H1 (cell line): ENCODE data around the gene SYTL2. TPM values are rescaled to one million over a fixed set of nuclear protein-coding genes. Genes with fewer than 3 reads are reported as not detected.

Experiments used
- CTCF ChIA-PET: fragments of 300-600 bp; sonication (Branson Sonifier 250); formaldehyde crosslinking; loops from one replicate; lab custom pipeline; 2021; ENCODE audit not compliant: partially characterized antibody; lab: Charles Lee
- POLR2A ChIA-PET: fragments of 300-600 bp; sonication (Branson Sonifier 250); formaldehyde crosslinking; loops from one replicate; lab custom pipeline; 2021; ENCODE audit warnings: inconsistent platforms; ENCODE audit not compliant: partially characterized antibody; lab: Charles Lee
- DNase-seq, 2 experiments: peaks; one replicate each; pipeline versions ENCODE4 v3.0.0 to v3.0.0-alpha.2; 2010 to 2022; ENCODE audit warnings: low spot score in 2 of 2, low read depth in 1 of 2, mixed read lengths in 1 of 2
- FAIRE-seq: peaks from 2 replicates; lab custom pipeline; 2011; peaks lifted over from hg19 to GRCh38; lab: Jason Lieb, UNC
- H2AFZ ChIP-seq: 2 replicates; pipeline ENCODE4 v1.8.1; 2012; ENCODE audit warnings: low read length, inconsistent platforms
- H2AK5ac ChIP-seq: 2 replicates; pipeline ENCODE4 v1.6.1; 2013; ENCODE audit warnings: low read depth, low read length
- H2BK120ac ChIP-seq: replicated peaks from 2 replicates; pipeline ENCODE3; 2013; ENCODE audit warnings: low read depth, low read length, inconsistent platforms
- H2BK12ac ChIP-seq: 2 replicates; pipeline ENCODE4 v1.6.1; 2013; ENCODE audit warnings: low read depth, low read length
- H2BK15ac ChIP-seq: 2 replicates; pipeline ENCODE4 v1.6.1; 2013; ENCODE audit warnings: low read length
- H2BK20ac ChIP-seq: 2 replicates; pipeline ENCODE4 v1.6.1; 2013; ENCODE audit warnings: low read length
- H2BK5ac ChIP-seq: 2 replicates; pipeline ENCODE4 v1.6.1; 2013; ENCODE audit warnings: low read depth, low read length
- H3K14ac ChIP-seq: 2 replicates; pipeline ENCODE4 v1.6.1; 2013; ENCODE audit warnings: inconsistent platforms; ENCODE audit not compliant: insufficient read length
- H3K18ac ChIP-seq: 2 replicates; pipeline ENCODE4 v1.6.1; 2013; ENCODE audit warnings: low read length; ENCODE audit errors: extremely low read depth
- H3K23ac ChIP-seq: 2 replicates; pipeline ENCODE4 v1.6.1; 2013; ENCODE audit warnings: inconsistent platforms; ENCODE audit not compliant: insufficient read length
- H3K23me2 ChIP-seq: 2 replicates; pipeline ENCODE4 v1.6.1; 2013; ENCODE audit warnings: low read depth, low read length
- H3K27ac ChIP-seq: 2 replicates; pipeline ENCODE4 v1.6.1; 2011; ENCODE audit warnings: low read depth, low read length, inconsistent platforms
- H3K27me3 ChIP-seq, 4 experiments: replicated peaks in 1 of 4; 1 replicate in 1 of 4; 2 replicates in 3 of 4; pipeline versions ENCODE4 v1.6.1 to v1.8.1; 2011 to 2013; ENCODE audit warnings: low read length in 3 of 4, mild to moderate bottlenecking in 3 of 4, inconsistent platforms in 2 of 4, mixed read lengths in 2 of 4, moderate library complexity in 1 of 4; ENCODE audit not compliant: control insufficient read depth in 3 of 4, insufficient read depth in 3 of 4; ENCODE audit errors: extremely low read depth in 1 of 4
- H3K36me3 ChIP-seq, 4 experiments: 2 replicates each; pipeline versions ENCODE4 v1.6.1 to v1.8.1; 2011 to 2013; ENCODE audit warnings: mild to moderate bottlenecking in 4 of 4, low read length in 3 of 4, moderate library complexity in 2 of 4, control low read depth in 1 of 4, inconsistent platforms in 1 of 4; ENCODE audit not compliant: insufficient read depth in 4 of 4, control insufficient read depth in 2 of 4
- H3K4ac ChIP-seq: replicated peaks from 2 replicates; pipeline ENCODE3; 2013; ENCODE audit warnings: low read length, low read depth, mixed read lengths, inconsistent platforms; ENCODE audit not compliant: insufficient read length
- H3K4me1 ChIP-seq, 4 experiments: replicated peaks in 1 of 4; 1 replicate in 1 of 4; 2 replicates in 3 of 4; pipeline versions ENCODE4 v1.6.1 to v1.8.1; 2011 to 2013; ENCODE audit warnings: low read length in 3 of 4, inconsistent platforms in 2 of 4, mixed read lengths in 1 of 4; ENCODE audit not compliant: insufficient read depth in 4 of 4, control insufficient read depth in 3 of 4
- H3K4me2 ChIP-seq, 2 experiments: 2 replicates each; pipeline versions ENCODE4 v1.6.1 to v1.8.1; 2011 to 2013; ENCODE audit warnings: low read depth in 2 of 2, low read length in 2 of 2, control low read depth in 1 of 2, inconsistent platforms in 1 of 2, mild to moderate bottlenecking in 1 of 2; ENCODE audit not compliant: insufficient read depth in 1 of 2
- H3K4me3 ChIP-seq, 4 experiments: fragments of 200-600, 300-600 bp in 1 of 4; sonication (generic), shearing (Covaris generic), sonication (Bioruptor Twin) in 1 of 4; 2 replicates each; pipeline versions ENCODE4 v1.5.1 to v1.8.1; 2011 to 2016; ENCODE audit warnings: low read length in 4 of 4, low read depth in 3 of 4, control low read depth in 2 of 4, inconsistent platforms in 2 of 4, mild to moderate bottlenecking in 2 of 4, mixed read lengths in 1 of 4, moderate library complexity in 1 of 4; ENCODE audit not compliant: insufficient read depth in 2 of 4; ENCODE audit errors: extremely low read depth in 1 of 4
- H3K56ac ChIP-seq: replicated peaks from 2 replicates; pipeline ENCODE3; 2013; ENCODE audit warnings: low read depth, mild to moderate bottlenecking, mixed read lengths, low read length, inconsistent platforms; ENCODE audit not compliant: insufficient read length
- H3K79me1 ChIP-seq: 2 replicates; pipeline ENCODE4 v1.6.1; 2013; ENCODE audit warnings: low read depth, low read length, control low read depth
- H3K79me2 ChIP-seq, 2 experiments: 2 replicates each; pipeline versions ENCODE4 v1.6.1 to v1.8.1; 2012 to 2013; ENCODE audit warnings: low read length in 2 of 2, mild to moderate bottlenecking in 2 of 2, inconsistent platforms in 1 of 2; ENCODE audit not compliant: insufficient read depth in 2 of 2, control insufficient read depth in 1 of 2
- H3K9ac ChIP-seq, 4 experiments: replicated peaks in 1 of 4; 1 replicate in 1 of 4; 2 replicates in 3 of 4; pipeline versions ENCODE4 v1.6.1 to v1.8.1; 2011 to 2013; ENCODE audit warnings: low read depth in 3 of 4, low read length in 3 of 4, control low read depth in 2 of 4, mild to moderate bottlenecking in 2 of 4, moderate library complexity in 2 of 4, inconsistent platforms in 1 of 4; ENCODE audit errors: extremely low read depth in 1 of 4
- H3K9me3 ChIP-seq, 2 experiments: 2 replicates each; pipeline versions ENCODE4 v1.6.1 to v1.8.1; 2012 to 2013; ENCODE audit warnings: mild to moderate bottlenecking in 2 of 2, moderate library complexity in 2 of 2, control low read depth in 1 of 2, inconsistent platforms in 1 of 2, low read depth in 1 of 2, low read length in 1 of 2, mixed read lengths in 1 of 2; ENCODE audit not compliant: insufficient read depth in 2 of 2
- H4K20me1 ChIP-seq, 2 experiments: replicated peaks in 1 of 2; 2 replicates each; pipeline versions ENCODE3 to v1.8.1; 2011 to 2013; ENCODE audit warnings: inconsistent platforms in 2 of 2, low read length in 2 of 2, mild to moderate bottlenecking in 1 of 2; ENCODE audit not compliant: insufficient read depth in 2 of 2, control insufficient read depth in 1 of 2
- H4K5ac ChIP-seq: 2 replicates; pipeline ENCODE4 v1.6.1; 2013; ENCODE audit warnings: low read length, low read depth, mixed read lengths, inconsistent platforms; ENCODE audit not compliant: insufficient read length
- H4K8ac ChIP-seq: 2 replicates; pipeline ENCODE4 v1.8.0; 2013; ENCODE audit warnings: mild to moderate bottlenecking, moderate library complexity, low read length, inconsistent platforms; ENCODE audit not compliant: insufficient read depth; ENCODE audit errors: extremely low read depth
- H4K91ac ChIP-seq: replicated peaks from 2 replicates; pipeline ENCODE3; 2013; ENCODE audit warnings: low read length, mixed read lengths, inconsistent platforms; ENCODE audit not compliant: insufficient read length
- CTCF ChIP-seq, 3 experiments: IDR thresholded peaks; 1 replicate in 2 of 3; 2 replicates in 1 of 3; pipeline versions ENCODE4 v1.5.1 to v1.6.1; 2011; ENCODE audit warnings: low read length in 3 of 3, mild to moderate bottlenecking in 3 of 3, inconsistent platforms in 2 of 3, low read depth in 1 of 3, moderate library complexity in 1 of 3; ENCODE audit not compliant: insufficient read depth in 1 of 3; ENCODE audit errors: control extremely low read depth in 1 of 3
- FOSL1 ChIP-seq: IDR thresholded peaks from 2 replicates; pipeline ENCODE4 v1.6.1; 2011; ENCODE audit warnings: mild to moderate bottlenecking, low read depth, low read length, moderate library complexity; ENCODE audit not compliant: insufficient read depth
- GABPA ChIP-seq: IDR thresholded peaks from 2 replicates; pipeline ENCODE4 v1.6.1; 2011; ENCODE audit warnings: mild to moderate bottlenecking, low read length, moderate library complexity, borderline replicate concordance; ENCODE audit not compliant: insufficient read depth
- POLR2AphosphoS5 ChIP-seq: IDR thresholded peaks from 2 replicates; pipeline ENCODE4 v1.6.1; 2011; ENCODE audit warnings: low read depth, low read length
- SP4 ChIP-seq: IDR thresholded peaks from 2 replicates; pipeline ENCODE4 v1.6.1; 2012; ENCODE audit warnings: low read length, inconsistent platforms
- SRF ChIP-seq: IDR thresholded peaks from 2 replicates; pipeline ENCODE4 v1.6.1; 2011; ENCODE audit warnings: mild to moderate bottlenecking, low read depth, low read length, moderate library complexity
- TAF1 ChIP-seq: IDR thresholded peaks from 2 replicates; pipeline ENCODE4 v1.6.1; 2011; ENCODE audit warnings: mild to moderate bottlenecking, low read depth, low read length
- WGBS, 2 experiments: shearing (Covaris generic) in 1 of 2; methylation state at CpG; one replicate each; pipeline versions ENCODE4 v1.1.6 to v1.1.7; 2013 to 2015; ENCODE audit warnings: low lambda C conversion rate in 2 of 2, mixed read lengths in 2 of 2, inconsistent platforms in 1 of 2, low coverage in 1 of 2, missing lambda C conversion rate in 1 of 2; ENCODE audit not compliant: insufficient replicate concordance in 2 of 2, insufficient coverage in 1 of 2, insufficient read length in 1 of 2; ENCODE audit errors: extremely low coverage in 1 of 2, missing lambda C conversion rate in 1 of 2; 5-methylcytosine and 5-hydroxymethylcytosine counted together
- polyA plus RNA-seq, 7 experiments: library from polyadenylated mRNA; depleted of rRNA in 3 of 7; stranded (reverse) in 5 of 7; unstranded in 2 of 7; fragments of >200 nt in 5 of 7; fragments of 200-250 nt in 2 of 7; gene quantifications; 1 replicate in 5 of 7; 2 replicates in 1 of 7; 4 replicates in 1 of 7; pipeline versions ENCODE4 v1.2.1 to v1.2.3, GENCODE V29; 2011 to 2013; ENCODE audit warnings: missing spikeins in 2 of 7, mixed read lengths in 2 of 7
- total RNA-seq: library from RNA; stranded (reverse); fragmentation: NEBNext Ultra II Directional; extraction: Animal tissue kit (Norgen Biotek cat#: 25700); gene quantifications from 2 replicates; pipeline ENCODE4 v1.2.1, GENCODE V29; 2021
- TF ChIP-seq, protein P1 (sequence below): IDR thresholded peaks from 2 replicates; pipeline ENCODE4 v1.6.1; 2011; ENCODE audit warnings: low read length, improper control_type of control experiment

Gene SYTL2
- total and polyA plus RNA-seq, 2 of the 8 experiments (the other 6 are each of a cell fraction or from before 2014, with no cell fraction given) = 1.3 to 9.1 TPM

DNA sequence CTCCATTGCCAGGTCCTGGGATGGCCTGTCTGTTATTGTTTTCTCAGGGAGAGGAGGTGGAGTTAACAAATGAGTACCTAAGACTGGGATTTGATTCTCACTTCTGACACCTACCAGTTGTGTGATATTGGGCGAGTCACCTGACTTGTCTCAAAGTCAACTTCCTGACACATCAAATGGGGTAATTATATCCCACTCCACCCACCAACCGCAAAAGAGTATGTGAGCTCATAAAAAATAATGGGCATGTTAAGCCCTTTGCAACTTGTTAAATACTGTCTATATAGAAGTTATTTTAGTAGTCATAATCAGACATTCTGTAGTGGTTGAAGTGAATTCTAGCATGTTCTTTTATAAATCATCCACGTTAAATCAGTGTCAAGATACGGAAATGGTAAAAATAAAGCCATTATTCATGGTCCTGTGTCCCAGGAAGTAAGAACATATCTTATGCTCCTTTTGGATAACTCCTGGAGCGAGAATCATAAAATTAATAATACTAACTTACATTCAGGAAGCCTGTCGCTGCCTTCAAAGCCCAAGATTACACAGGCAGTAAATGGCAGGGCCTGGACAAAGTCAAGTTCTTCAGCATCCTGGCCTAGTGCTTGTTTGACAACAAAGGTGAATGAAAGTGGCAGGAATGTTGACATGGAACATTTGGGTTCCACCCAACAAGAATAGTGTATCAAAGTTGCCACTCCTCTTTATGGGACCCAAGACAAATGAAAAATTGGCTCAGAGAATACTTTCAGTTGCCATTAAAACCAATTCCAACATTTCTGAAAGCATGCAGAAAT lies 54.3 kb downstream of the SYTL2 start:
- no peak overlapping the region for H2BK12ac ChIP-seq
- H3K79me1 ChIP-seq = no peaks in the 10 kb centered on the region; the same call in 1 of the 2 replicates
- H3K36me3 ChIP-seq = no peaks in the 10 kb centered on the region
- FAIRE-seq = no peak
- H3K4ac ChIP-seq = no peak overlapping the region
- H2BK120ac ChIP-seq = no peak overlapping the region
- no peak overlapping the region for H3K23ac ChIP-seq
- no peak overlapping the region for H3K14ac ChIP-seq
- WGBS, 2 experiments = 92% methylated on average over 6 of the region's 6 CpGs; no CpG with 5 or more reads in 1 of the 2 experiments
- no peak overlapping the region for H3K4me3 ChIP-seq
- H4K20me1 ChIP-seq = no peaks in the 10 kb centered on the region
- POLR2A ChIA-PET = interaction anchor here (0.9 kb wide), 1 partner anchor 10 kb away, joined by 5 read pairs; no protein-coding TSS in a partner anchor
- no peaks in the 10 kb centered on the region for H3K9me3 ChIP-seq
- no peak overlapping the region for H3K56ac ChIP-seq
- no peak overlapping the region for H2BK15ac ChIP-seq
- no peak overlapping the region for H3K4me2 ChIP-seq
- DNase-seq = no peak
- no peak overlapping the region for H2AFZ ChIP-seq
- H3K18ac ChIP-seq = no peak overlapping the region
- no peak overlapping the region for H4K8ac ChIP-seq
- H4K91ac ChIP-seq = no peak overlapping the region
- no peak overlapping the region for H2BK5ac ChIP-seq
- no peak overlapping the region for H3K27ac ChIP-seq
- CTCF ChIA-PET = interaction anchor here (0.6 kb wide), 2 partner anchors 136 to 330 kb away, joined by 3 to 4 read pairs; no protein-coding TSS in a partner anchor
- no peaks in the 10 kb centered on the region for H3K23me2 ChIP-seq
- no peak overlapping the region for H3K9ac ChIP-seq
- peaks cover 0 to 4% (median 0%) of the 10 kb centered on the region in 4 experiments; a peak in 1 of 7 replicates for H3K4me1 ChIP-seq
- H3K79me2 ChIP-seq = no peaks in the 10 kb centered on the region
- H4K5ac ChIP-seq = no peak overlapping the region
- H2BK20ac ChIP-seq = no peak overlapping the region
- no peak overlapping the region for H2AK5ac ChIP-seq
- no peaks in the 10 kb centered on the region; a peak in 2 of 7 replicates for H3K27me3 ChIP-seq
- TF ChIP-seq, protein P1, sequence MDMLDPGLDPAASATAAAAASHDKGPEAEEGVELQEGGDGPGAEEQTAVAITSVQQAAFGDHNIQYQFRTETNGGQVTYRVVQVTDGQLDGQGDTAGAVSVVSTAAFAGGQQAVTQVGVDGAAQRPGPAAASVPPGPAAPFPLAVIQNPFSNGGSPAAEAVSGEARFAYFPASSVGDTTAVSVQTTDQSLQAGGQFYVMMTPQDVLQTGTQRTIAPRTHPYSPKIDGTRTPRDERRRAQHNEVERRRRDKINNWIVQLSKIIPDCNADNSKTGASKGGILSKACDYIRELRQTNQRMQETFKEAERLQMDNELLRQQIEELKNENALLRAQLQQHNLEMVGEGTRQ = no peak
- TF ChIP-seq SRF (no peak), TAF1 (no peak), SP4 (no peak), FOSL1 (no peak), CTCF (IDR thresholded peaks at IDR 0.05; ENCODE audit: control extremely low read depth in 1 of 3, insufficient read depth in 1 of 3, low read depth in 1 of 3, low read length in 3 of 3) (no peak), GABPA (no peak), POLR2AphosphoS5 (no peak)
